ENCODE results near the gene SNAP47. TPM values are rescaled to one million over a fixed set of nuclear protein-coding genes. Genes with fewer than 3 reads are reported as not detected.
"Not testable (repeated sequence)": the region's sequence is repeated elsewhere in the genome, so short reads cannot be mapped to it uniquely, and the experiment has no call there.

The SNAP47 gene
- total RNA-seq, 1 donor from 2014 or later = 23.1 TPM

DNA sequence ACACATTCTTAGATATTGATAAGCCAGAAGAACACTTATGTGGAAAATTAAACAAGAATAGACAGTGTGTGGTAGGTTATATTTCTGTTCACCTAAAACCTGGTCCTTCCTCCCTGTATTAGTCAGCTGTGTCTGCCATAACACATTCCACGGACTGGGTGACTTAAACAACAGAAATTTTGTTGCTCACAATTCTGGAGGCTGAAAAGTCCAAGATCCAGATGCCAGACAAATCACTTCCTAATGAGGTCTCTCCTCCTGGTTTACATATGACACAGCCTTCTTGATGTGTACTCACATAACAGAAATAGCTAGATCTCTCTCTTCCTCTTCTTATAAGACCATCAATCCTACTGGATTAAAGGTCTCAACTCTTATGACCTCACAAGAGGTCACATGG is 25.8 kb upstream of the SNAP47 start:
- H3K36me3 ChIP-seq = no peaks in the 10 kb centered on the region
- ATAC-seq = no peak
- no peak overlapping the region for H3K4me3 ChIP-seq
- TF ChIP-seq, protein P1, sequence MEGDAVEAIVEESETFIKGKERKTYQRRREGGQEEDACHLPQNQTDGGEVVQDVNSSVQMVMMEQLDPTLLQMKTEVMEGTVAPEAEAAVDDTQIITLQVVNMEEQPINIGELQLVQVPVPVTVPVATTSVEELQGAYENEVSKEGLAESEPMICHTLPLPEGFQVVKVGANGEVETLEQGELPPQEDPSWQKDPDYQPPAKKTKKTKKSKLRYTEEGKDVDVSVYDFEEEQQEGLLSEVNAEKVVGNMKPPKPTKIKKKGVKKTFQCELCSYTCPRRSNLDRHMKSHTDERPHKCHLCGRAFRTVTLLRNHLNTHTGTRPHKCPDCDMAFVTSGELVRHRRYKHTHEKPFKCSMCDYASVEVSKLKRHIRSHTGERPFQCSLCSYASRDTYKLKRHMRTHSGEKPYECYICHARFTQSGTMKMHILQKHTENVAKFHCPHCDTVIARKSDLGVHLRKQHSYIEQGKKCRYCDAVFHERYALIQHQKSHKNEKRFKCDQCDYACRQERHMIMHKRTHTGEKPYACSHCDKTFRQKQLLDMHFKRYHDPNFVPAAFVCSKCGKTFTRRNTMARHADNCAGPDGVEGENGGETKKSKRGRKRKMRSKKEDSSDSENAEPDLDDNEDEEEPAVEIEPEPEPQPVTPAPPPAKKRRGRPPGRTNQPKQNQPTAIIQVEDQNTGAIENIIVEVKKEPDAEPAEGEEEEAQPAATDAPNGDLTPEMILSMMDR (IDR thresholded peaks at IDR 0.05) = no peak
- H3K27ac ChIP-seq = no peak overlapping the region
- intact Hi-C loops (cut with DNase I) = no loop called here
- DNase-seq = no peak
- no peaks in the 10 kb centered on the region for H3K4me1 ChIP-seq
- no peaks in the 10 kb centered on the region for H3K27me3 ChIP-seq (ENCODE audit: low read depth)
- peaks cover 30% of the 10 kb centered on the region for H3K9me3 ChIP-seq

DNA sequence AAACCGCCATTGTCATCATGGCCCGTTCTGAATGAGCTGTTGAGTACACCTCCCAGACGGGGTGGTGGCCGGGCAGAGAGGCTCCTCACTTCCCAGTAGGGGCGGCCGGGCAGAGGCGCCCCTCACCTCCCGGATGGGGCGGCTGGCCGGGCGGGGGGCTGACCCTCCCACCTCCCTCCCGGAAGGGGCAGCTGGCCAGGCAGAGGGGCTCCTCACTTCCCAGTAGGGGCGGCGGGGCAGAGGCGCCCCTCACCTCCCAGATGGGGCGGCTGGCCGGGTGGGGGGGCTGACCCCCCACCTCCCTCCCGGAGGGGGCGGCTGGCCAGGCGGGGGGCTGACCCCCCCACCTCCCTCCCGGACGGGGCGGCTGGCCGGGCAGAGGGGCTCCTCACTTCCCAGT is 24.8 kb upstream of the SNAP47 start:
- H3K36me3 ChIP-seq; DNase-seq; H3K27me3 ChIP-seq (ENCODE audit: low read depth); H3K4me3 ChIP-seq; ATAC-seq; intact Hi-C loops (cut with DNase I); H3K27ac ChIP-seq; H3K4me1 ChIP-seq: not testable (repeated sequence)
- H3K9me3 ChIP-seq = peaks cover 23% of the 10 kb centered on the region

- Histone ChIP-seq H3K36me3 (no peaks in the 10 kb centered on the region), H3K27me3 (ENCODE audit: low read depth) (no peaks in the 10 kb centered on the region), H3K9me3 (peaks cover 26% of the 10 kb centered on the region), H3K4me3 (no peak overlapping the region), H3K4me1 (no peaks in the 10 kb centered on the region), H3K27ac (no peak overlapping the region)
- no peak for DNase-seq
- ATAC-seq = no peak
- TF ChIP-seq, protein P1 (IDR thresholded peaks at IDR 0.05) = no peak
- intact Hi-C loops (cut with DNase I) = no loop called here
Measured at GRCh38 chr1:227712648-227713047, 22.6 kb upstream of the SNAP47 start.

- ATAC-seq = no peak
- Histone ChIP-seq H3K9me3 (peaks cover 61% of the 10 kb centered on the region), H3K27ac (no peak overlapping the region), H3K27me3 (ENCODE audit: low read depth) (no peaks in the 10 kb centered on the region), H3K4me1 (no peaks in the 10 kb centered on the region), H3K4me3 (no peak overlapping the region), H3K36me3 (no peaks in the 10 kb centered on the region)
- no peak for DNase-seq
- TF ChIP-seq, protein P1 (IDR thresholded peaks at IDR 0.05) = no peak
- intact Hi-C loops (cut with DNase I) = no loop called here
Measured at GRCh38 chr1:227718932-227719331, 16.3 kb upstream of the SNAP47 start.

DNA sequence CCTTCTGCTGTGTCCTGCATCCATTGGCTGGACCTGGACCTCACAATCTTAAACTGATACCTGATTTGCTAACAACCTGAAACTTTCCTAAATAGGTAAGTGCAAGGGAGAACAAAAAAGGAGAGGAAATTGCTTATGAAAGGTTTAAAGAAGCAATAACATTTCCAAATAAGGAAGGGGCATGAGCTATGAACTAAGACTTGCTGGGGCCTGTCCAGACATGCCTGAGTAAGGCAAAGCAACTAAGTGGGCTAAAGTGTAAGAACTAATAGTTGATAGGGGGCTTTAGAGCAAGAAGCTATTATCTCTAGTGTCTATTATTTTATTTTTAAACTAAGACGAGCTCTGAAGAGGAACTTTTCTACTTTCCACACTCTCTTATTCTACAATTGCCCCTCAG is 11.8 kb upstream of the SNAP47 start:
- H3K27me3 ChIP-seq (ENCODE audit: low read depth) = no peaks in the 10 kb centered on the region
- TF ChIP-seq, protein P1 (IDR thresholded peaks at IDR 0.05) = no peak
- no peaks in the 10 kb centered on the region for H3K36me3 ChIP-seq
- ATAC-seq = no peak
- H3K4me1 ChIP-seq = peaks cover 9% of the 10 kb centered on the region
- no peak overlapping the region for H3K4me3 ChIP-seq
- H3K9me3 ChIP-seq = peaks cover 37% of the 10 kb centered on the region
- H3K27ac ChIP-seq = no peak overlapping the region
- intact Hi-C loops (cut with DNase I) = no loop called here
- no peak for DNase-seq

DNA sequence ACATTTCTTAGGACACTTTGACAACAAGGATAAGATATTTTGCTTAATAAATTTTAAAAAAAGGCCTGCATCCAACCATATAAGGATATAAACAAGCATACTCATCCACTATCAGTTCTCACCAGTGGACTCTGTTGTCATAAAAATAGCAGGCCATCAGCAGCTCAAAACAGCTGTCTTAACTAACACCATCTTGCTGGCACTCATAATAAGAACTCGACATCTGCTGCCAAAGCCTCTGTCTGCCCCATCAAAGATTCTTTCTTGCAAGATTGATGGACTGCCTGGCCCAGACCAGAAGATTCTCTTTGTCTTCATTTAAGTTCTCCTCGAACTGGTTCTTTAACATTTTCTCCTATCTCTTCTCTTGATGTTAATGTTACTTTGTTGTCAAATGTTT is 10.2 kb upstream of the SNAP47 start:
- H3K4me3 ChIP-seq = no peak overlapping the region
- H3K4me1 ChIP-seq = peaks cover 24% of the 10 kb centered on the region
- intact Hi-C loops (cut with DNase I) = no loop called here
- H3K27ac ChIP-seq = no peak overlapping the region
- H3K9me3 ChIP-seq = peaks cover 21% of the 10 kb centered on the region
- H3K36me3 ChIP-seq = no peaks in the 10 kb centered on the region
- DNase-seq (no peak), ATAC-seq (no peak)
- TF ChIP-seq, protein P1 (IDR thresholded peaks at IDR 0.05) = no peak
- no peaks in the 10 kb centered on the region for H3K27me3 ChIP-seq (ENCODE audit: low read depth)

Data from lower lobe of right lung (tissue), 2 donors.